ENCODE results near the gene SRL. TPM values are rescaled to one million over a fixed set of nuclear protein-coding genes. Genes with fewer than 3 reads are reported as not detected.
A peak's percentile ranks its signal among the peaks of the same experiment; 100 is the strongest.
"Not testable (repeated sequence)": the region's sequence is repeated elsewhere in the genome, so short reads cannot be mapped to it uniquely, and the experiment has no call there.

SRL gene
- total RNA-seq, 1 donor from 2014 or later, result 0.37 TPM

DNA sequence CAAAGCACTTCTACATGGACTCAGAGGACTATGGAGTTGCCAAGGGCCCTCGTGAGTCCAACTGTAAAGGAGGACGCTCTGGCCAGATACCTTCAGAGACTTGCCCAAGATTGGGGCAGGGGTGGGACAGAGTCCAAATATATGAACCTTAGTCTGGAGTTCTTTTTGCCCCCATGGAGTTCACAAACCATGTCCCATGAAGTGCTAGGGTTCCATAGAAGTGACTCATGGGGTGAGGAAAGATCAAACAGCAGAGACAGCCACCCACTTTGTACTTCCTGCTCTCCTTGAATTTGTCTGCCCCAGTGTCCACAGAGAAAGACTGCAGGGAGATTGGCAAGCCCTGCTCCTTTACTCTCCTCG, 29.0 kb downstream of the SRL start:
- H3K9me3 Mint-ChIP-seq (ENCODE audit: unreplicated experiment), result peaks cover 6% of the 10 kb centered on the region
- DNase-seq, result no peak
- TF ChIP-seq, protein P1, sequence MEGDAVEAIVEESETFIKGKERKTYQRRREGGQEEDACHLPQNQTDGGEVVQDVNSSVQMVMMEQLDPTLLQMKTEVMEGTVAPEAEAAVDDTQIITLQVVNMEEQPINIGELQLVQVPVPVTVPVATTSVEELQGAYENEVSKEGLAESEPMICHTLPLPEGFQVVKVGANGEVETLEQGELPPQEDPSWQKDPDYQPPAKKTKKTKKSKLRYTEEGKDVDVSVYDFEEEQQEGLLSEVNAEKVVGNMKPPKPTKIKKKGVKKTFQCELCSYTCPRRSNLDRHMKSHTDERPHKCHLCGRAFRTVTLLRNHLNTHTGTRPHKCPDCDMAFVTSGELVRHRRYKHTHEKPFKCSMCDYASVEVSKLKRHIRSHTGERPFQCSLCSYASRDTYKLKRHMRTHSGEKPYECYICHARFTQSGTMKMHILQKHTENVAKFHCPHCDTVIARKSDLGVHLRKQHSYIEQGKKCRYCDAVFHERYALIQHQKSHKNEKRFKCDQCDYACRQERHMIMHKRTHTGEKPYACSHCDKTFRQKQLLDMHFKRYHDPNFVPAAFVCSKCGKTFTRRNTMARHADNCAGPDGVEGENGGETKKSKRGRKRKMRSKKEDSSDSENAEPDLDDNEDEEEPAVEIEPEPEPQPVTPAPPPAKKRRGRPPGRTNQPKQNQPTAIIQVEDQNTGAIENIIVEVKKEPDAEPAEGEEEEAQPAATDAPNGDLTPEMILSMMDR (IDR thresholded peaks at IDR 0.05; ENCODE audit: partially characterized antibody, unreplicated experiment), result no peak
- H3K27me3 Mint-ChIP-seq (ENCODE audit: unreplicated experiment), result peaks cover 3% of the 10 kb centered on the region
- peak overlapping the region; percentile 28 for H3K27ac Mint-ChIP-seq (ENCODE audit: unreplicated experiment)
- H3K36me3 Mint-ChIP-seq (ENCODE audit: unreplicated experiment), result no peaks in the 10 kb centered on the region
- peaks cover 6% of the 10 kb centered on the region for H3K4me1 Mint-ChIP-seq (ENCODE audit: low read depth, unreplicated experiment)
- no peak overlapping the region for H3K4me3 Mint-ChIP-seq (ENCODE audit: unreplicated experiment)

GRCh38 chr16:4212211-4212933, 29.5 kb downstream of the SRL start:
- no peak overlapping the region for H3K27ac Mint-ChIP-seq (ENCODE audit: unreplicated experiment)
- H3K4me1 Mint-ChIP-seq (ENCODE audit: low read depth, unreplicated experiment), result peaks cover 2% of the 10 kb centered on the region
- peaks cover 3% of the 10 kb centered on the region for H3K27me3 Mint-ChIP-seq (ENCODE audit: unreplicated experiment)

GRCh38 chr16:4211445-4212210, 30.3 kb downstream of the SRL start:
- H3K27me3 Mint-ChIP-seq (ENCODE audit: unreplicated experiment); H3K4me1 Mint-ChIP-seq (ENCODE audit: low read depth, unreplicated experiment); H3K36me3 Mint-ChIP-seq (ENCODE audit: unreplicated experiment); H3K9me3 Mint-ChIP-seq (ENCODE audit: unreplicated experiment); DNase-seq; H3K27ac Mint-ChIP-seq (ENCODE audit: unreplicated experiment); H3K4me3 Mint-ChIP-seq (ENCODE audit: unreplicated experiment): not testable (repeated sequence)

More at GRCh38 chr16:4212211-4212933, 29.5 kb downstream of the SRL start:
- DNase-seq, result no peak
- Mint-ChIP-seq H3K36me3 (ENCODE audit: unreplicated experiment) (no peaks in the 10 kb centered on the region), H3K9me3 (ENCODE audit: unreplicated experiment) (peaks cover 6% of the 10 kb centered on the region), H3K4me3 (ENCODE audit: unreplicated experiment) (no peak overlapping the region)
- TF ChIP-seq, protein P1 (IDR thresholded peaks at IDR 0.05; ENCODE audit: partially characterized antibody, unreplicated experiment), result no peak

- Mint-ChIP-seq H3K36me3 (ENCODE audit: unreplicated experiment) (no peaks in the 10 kb centered on the region), H3K27ac (ENCODE audit: unreplicated experiment) (no peak overlapping the region), H3K4me3 (ENCODE audit: unreplicated experiment) (no peak overlapping the region), H3K4me1 (ENCODE audit: low read depth, unreplicated experiment) (no peaks in the 10 kb centered on the region), H3K9me3 (ENCODE audit: unreplicated experiment) (peaks cover 8% of the 10 kb centered on the region), H3K27me3 (ENCODE audit: unreplicated experiment) (peaks cover 5% of the 10 kb centered on the region)
- TF ChIP-seq, protein P1 (IDR thresholded peaks at IDR 0.05; ENCODE audit: partially characterized antibody, unreplicated experiment), result no peak
- DNase-seq, result no peak
These were observed 32.2 kb downstream of the SRL start for GRCh38 chr16:4209666-4210065.

- Mint-ChIP-seq H3K36me3 (ENCODE audit: unreplicated experiment) (no peaks in the 10 kb centered on the region), H3K27ac (ENCODE audit: unreplicated experiment) (no peak overlapping the region), H3K9me3 (ENCODE audit: unreplicated experiment) (peaks cover 8% of the 10 kb centered on the region), H3K4me3 (ENCODE audit: unreplicated experiment) (no peak overlapping the region), H3K27me3 (ENCODE audit: unreplicated experiment) (peaks cover 5% of the 10 kb centered on the region), H3K4me1 (ENCODE audit: low read depth, unreplicated experiment) (no peaks in the 10 kb centered on the region)
- no peak for DNase-seq
- TF ChIP-seq, protein P1 (IDR thresholded peaks at IDR 0.05; ENCODE audit: partially characterized antibody, unreplicated experiment), result no peak
These were observed 33.5 kb downstream of the SRL start for GRCh38 chr16:4208341-4208751.
